Trophoblast cell (in vitro differentiated cells and primary cell): ENCODE measurements around the gene IFI30.

Experiments used
- DNase-seq, 2 donors: peaks; one replicate each; pipeline ENCODE4 v3.0.0-alpha.2; 2016
- H2AFZ ChIP-seq: 2 replicates; pipeline ENCODE4 v1.6.1; 2013; ENCODE audit warnings: low read length, moderate library complexity, mild to moderate bottlenecking; ENCODE audit not compliant: insufficient read depth, poor library complexity
- H2AK5ac ChIP-seq: 2 replicates; pipeline ENCODE4 v1.6.1; 2013; ENCODE audit warnings: mild to moderate bottlenecking, low read length
- H2BK120ac ChIP-seq: 2 replicates; pipeline ENCODE4 v1.6.1; 2013; ENCODE audit warnings: low read length, mild to moderate bottlenecking, moderate library complexity; ENCODE audit not compliant: insufficient read depth, poor library complexity
- H2BK12ac ChIP-seq: 2 replicates; pipeline ENCODE4 v1.6.1; 2013; ENCODE audit warnings: mild to moderate bottlenecking, low read length, moderate library complexity
- H2BK5ac ChIP-seq: 2 replicates; pipeline ENCODE4 v1.6.1; 2013; ENCODE audit warnings: low read length, low read depth, moderate library complexity, mild to moderate bottlenecking; ENCODE audit not compliant: poor library complexity
- H3K14ac ChIP-seq: 2 replicates; pipeline ENCODE4 v1.6.1; 2013; ENCODE audit warnings: mild to moderate bottlenecking, low read length
- H3K18ac ChIP-seq: 2 replicates; pipeline ENCODE4 v1.6.1; 2013; ENCODE audit warnings: mild to moderate bottlenecking, low read length
- H3K23ac ChIP-seq: 2 replicates; pipeline ENCODE4 v1.6.1; 2013; ENCODE audit warnings: low read length
- H3K27ac ChIP-seq: 2 replicates; pipeline ENCODE4 v1.5.1; 2013; ENCODE audit warnings: low read depth, mild to moderate bottlenecking, inconsistent platforms, low read length, moderate library complexity
- H3K27me3 ChIP-seq: 2 replicates; pipeline ENCODE4 v1.6.1; 2013; ENCODE audit warnings: inconsistent platforms, mild to moderate bottlenecking, low read length, moderate library complexity; ENCODE audit not compliant: insufficient read depth
- H3K36me3 ChIP-seq, 2 experiments: 1 replicate in 1 of 2; 2 replicates in 1 of 2; pipeline ENCODE4 v1.6.1; 2013; ENCODE audit warnings: low read length in 2 of 2, mild to moderate bottlenecking in 2 of 2, moderate library complexity in 1 of 2; ENCODE audit not compliant: insufficient read depth in 2 of 2, control insufficient read depth in 1 of 2
- H3K4ac ChIP-seq: 2 replicates; pipeline ENCODE4 v1.6.1; 2013; ENCODE audit warnings: low read depth, mild to moderate bottlenecking, low read length, moderate library complexity
- H3K4me1 ChIP-seq, 2 experiments: 1 replicate in 1 of 2; 2 replicates in 1 of 2; pipeline ENCODE4 v1.6.1; 2013; ENCODE audit warnings: low read length in 2 of 2, mild to moderate bottlenecking in 2 of 2, moderate library complexity in 1 of 2; ENCODE audit not compliant: insufficient read depth in 2 of 2, control insufficient read depth in 1 of 2
- H3K4me2 ChIP-seq: 2 replicates; pipeline ENCODE4 v1.6.1; 2013; ENCODE audit warnings: inconsistent platforms, mild to moderate bottlenecking, low read length, moderate library complexity
- H3K4me3 ChIP-seq: 2 replicates; pipeline ENCODE4 v1.5.1; 2013; ENCODE audit warnings: mild to moderate bottlenecking, low read depth, low read length, inconsistent platforms
- H3K79me1 ChIP-seq: one replicate; pipeline ENCODE4 v1.6.1; 2013; ENCODE audit warnings: low read length
- H3K79me2 ChIP-seq: 2 replicates; pipeline ENCODE4 v1.6.1; 2013; ENCODE audit warnings: low read length, mild to moderate bottlenecking; ENCODE audit not compliant: control insufficient read depth, insufficient read depth, poor library complexity
- H3K9ac ChIP-seq: 2 replicates; pipeline ENCODE4 v1.6.1; 2013; ENCODE audit warnings: mild to moderate bottlenecking, low read length
- H3K9me3 ChIP-seq: 2 replicates; pipeline ENCODE4 v1.6.1; 2013; ENCODE audit warnings: low read depth, mild to moderate bottlenecking, control low read depth, inconsistent platforms, low read length; ENCODE audit not compliant: insufficient read depth
- H4K12ac ChIP-seq: 2 replicates; pipeline ENCODE4 v1.6.1; 2013; ENCODE audit warnings: low read depth, mild to moderate bottlenecking, low read length, moderate library complexity
- H4K8ac ChIP-seq: 2 replicates; pipeline ENCODE4 v1.6.1; 2013; ENCODE audit warnings: low read depth, mild to moderate bottlenecking, low read length, moderate library complexity
- H4K91ac ChIP-seq: one replicate; pipeline ENCODE4 v1.6.1; 2013; ENCODE audit warnings: low read depth, mild to moderate bottlenecking, low read length, moderate library complexity
- WGBS: extraction: QIAGEN DNeasy Blood & Tissue Kit; methylation state at CpG from one replicate; pipeline ENCODE4 v1.1.7; 2013; ENCODE audit warnings: missing lambda C conversion rate; ENCODE audit not compliant: insufficient read length, insufficient coverage; ENCODE audit errors: extremely low coverage; 5-methylcytosine and 5-hydroxymethylcytosine counted together

Gene IFI30

DNA sequence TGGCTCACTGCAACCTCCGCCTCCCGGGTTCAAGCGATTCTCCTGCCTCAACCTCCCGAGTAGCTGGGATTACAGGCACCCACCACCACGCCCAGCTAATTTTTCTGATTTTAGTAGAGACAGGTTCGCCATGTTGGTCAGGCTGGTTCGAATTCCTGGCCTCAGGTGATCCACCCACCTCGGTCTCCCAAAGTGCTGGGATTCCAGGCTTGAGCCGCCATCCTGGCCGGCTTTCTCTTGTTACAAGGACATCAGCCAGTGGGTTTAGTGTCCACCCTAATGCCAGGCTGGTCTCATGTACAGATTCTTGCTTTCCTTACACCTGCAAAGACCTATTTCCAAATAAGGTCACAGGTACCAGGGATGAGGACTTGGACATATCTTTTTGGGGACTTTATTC is 13.8 kb upstream of the IFI30 start:
- Histone ChIP-seq H3K4me3 (no peak overlapping the region), H3K79me1 (no peaks in the 10 kb centered on the region), H4K12ac (no peak overlapping the region), H3K14ac (no peak overlapping the region), H2AK5ac (no peak overlapping the region), H3K27ac (no peak overlapping the region), H2BK12ac (no peak overlapping the region), H3K18ac (no peak overlapping the region), H3K4ac (no peak overlapping the region), H2BK120ac (no peak overlapping the region), H4K8ac (no peak overlapping the region), H3K36me3 (peaks cover 51 to 58% of the 10 kb centered on the region in 2 experiments), H3K27me3 (no peaks in the 10 kb centered on the region), H3K9ac (no peak overlapping the region), H3K4me2 (no peak overlapping the region), H3K79me2 (no peaks in the 10 kb centered on the region), H3K23ac (no peak overlapping the region), H2AFZ (no peak overlapping the region), H3K9me3 (no peaks in the 10 kb centered on the region), H2BK5ac (no peak overlapping the region), H3K4me1 (peaks cover 9% of the 10 kb centered on the region in 2 experiments), H4K91ac (no peak overlapping the region)
- peak; percentile 21 to 59 for DNase-seq
- no CpG with 5 or more reads among the region's 10 CpGs for WGBS

DNA sequence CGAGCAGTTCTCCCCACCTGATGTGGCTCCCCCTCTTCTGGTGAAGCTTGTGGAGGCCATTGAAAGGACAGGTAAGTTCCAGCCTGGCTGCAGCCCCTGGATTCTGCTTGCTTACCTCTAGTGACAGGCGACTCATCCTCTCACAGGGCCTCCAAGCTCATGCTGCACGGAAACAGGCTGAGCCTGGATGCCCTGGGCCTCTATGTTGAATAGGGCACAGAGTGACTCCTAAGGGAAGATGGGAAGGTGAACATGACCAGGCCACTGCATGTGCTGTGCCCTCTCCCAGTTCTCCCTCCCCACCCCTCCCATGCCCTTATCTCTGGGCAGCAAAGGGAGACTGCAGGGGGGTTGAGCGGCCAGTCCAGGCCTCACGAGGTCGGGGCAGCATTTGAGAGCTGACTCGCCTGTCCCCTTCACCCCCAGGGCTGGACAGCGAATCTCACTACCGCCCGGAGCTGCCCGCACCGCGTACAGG is 13.1 kb upstream of the IFI30 start:
- no peak overlapping the region for H2BK12ac ChIP-seq
- H3K27ac ChIP-seq: no peak overlapping the region
- no peaks in the 10 kb centered on the region for H3K79me1 ChIP-seq
- H2BK120ac ChIP-seq: no peak overlapping the region
- no peak overlapping the region for H3K9ac ChIP-seq
- no peak overlapping the region for H3K18ac ChIP-seq
- no peak overlapping the region for H3K23ac ChIP-seq
- H2AK5ac ChIP-seq: no peak overlapping the region
- no peak overlapping the region for H4K91ac ChIP-seq
- H3K4me2 ChIP-seq: no peak overlapping the region
- H2AFZ ChIP-seq: no peak overlapping the region
- no peaks in the 10 kb centered on the region for H3K9me3 ChIP-seq
- H3K4ac ChIP-seq: no peak overlapping the region
- no peaks in the 10 kb centered on the region for H3K27me3 ChIP-seq
- H3K79me2 ChIP-seq: no peaks in the 10 kb centered on the region
- no peak for DNase-seq
- no peak overlapping the region for H3K4me3 ChIP-seq
- H2BK5ac ChIP-seq: no peak overlapping the region
- no CpG with 5 or more reads among the region's 13 CpGs for WGBS
- H4K8ac ChIP-seq: peak overlapping the region; percentile 33
- H3K4me1 ChIP-seq: peaks cover 9% of the 10 kb centered on the region in 2 experiments
- peaks cover 51 to 58% of the 10 kb centered on the region in 2 experiments for H3K36me3 ChIP-seq
- H4K12ac ChIP-seq: peak overlapping the region; percentile 3
- H3K14ac ChIP-seq: no peak overlapping the region

DNA sequence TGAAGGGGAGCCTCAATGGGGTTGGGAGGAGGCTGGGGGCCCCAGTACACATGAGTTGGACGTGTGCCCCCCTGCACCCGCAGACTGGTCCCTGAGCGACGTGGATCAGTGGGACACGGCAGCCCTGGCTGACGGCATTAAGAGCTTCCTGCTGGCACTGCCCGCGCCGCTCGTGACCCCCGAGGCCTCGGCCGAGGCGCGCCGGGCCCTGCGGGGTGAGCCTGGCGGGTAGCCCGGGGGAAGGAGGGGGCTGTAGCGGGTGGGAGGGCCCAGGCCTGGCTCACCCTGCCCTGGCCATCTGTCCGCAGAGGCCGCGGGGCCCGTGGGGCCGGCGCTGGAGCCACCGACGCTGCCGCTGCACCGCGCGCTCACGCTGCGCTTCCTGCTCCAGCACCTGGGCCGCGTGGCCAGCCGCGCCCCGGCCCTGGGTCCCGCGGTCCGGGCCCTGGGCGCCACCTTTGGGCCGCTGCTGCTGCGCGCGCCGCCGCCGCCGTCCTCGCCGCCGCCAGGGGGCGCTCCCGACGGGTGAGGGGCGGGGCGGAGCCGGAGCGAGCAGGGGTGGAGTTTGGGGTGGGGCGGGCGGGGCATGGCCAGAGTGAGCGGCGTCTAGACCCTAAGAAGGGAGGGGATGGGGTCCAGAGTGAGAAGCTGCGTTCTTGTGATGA is 12.5 kb upstream of the IFI30 start:
- Histone ChIP-seq H3K27ac (no peak overlapping the region), H2AFZ (no peak overlapping the region), H3K4me2 (peak overlapping the region; percentile 59), H3K9ac (no peak overlapping the region), H3K9me3 (no peaks in the 10 kb centered on the region), H4K8ac (peak overlapping the region; percentile 33), H3K18ac (peak overlapping the region; percentile 61), H3K36me3 (peaks cover 51 to 56% of the 10 kb centered on the region in 2 experiments), H3K14ac (no peak overlapping the region), H2BK12ac (no peak overlapping the region), H3K4ac (no peak overlapping the region), H4K12ac (no peak overlapping the region), H3K4me1 (peaks cover 9% of the 10 kb centered on the region in 2 experiments), H4K91ac (peak overlapping the region; percentile 36), H2BK120ac (no peak overlapping the region), H2AK5ac (no peak overlapping the region), H3K4me3 (no peak overlapping the region), H3K79me2 (no peaks in the 10 kb centered on the region), H3K79me1 (no peaks in the 10 kb centered on the region), H3K27me3 (no peaks in the 10 kb centered on the region), H3K23ac (no peak overlapping the region), H2BK5ac (no peak overlapping the region)
- no CpG with 5 or more reads among the region's 66 CpGs for WGBS
- peak; percentile 52 to 87 for DNase-seq

DNA sequence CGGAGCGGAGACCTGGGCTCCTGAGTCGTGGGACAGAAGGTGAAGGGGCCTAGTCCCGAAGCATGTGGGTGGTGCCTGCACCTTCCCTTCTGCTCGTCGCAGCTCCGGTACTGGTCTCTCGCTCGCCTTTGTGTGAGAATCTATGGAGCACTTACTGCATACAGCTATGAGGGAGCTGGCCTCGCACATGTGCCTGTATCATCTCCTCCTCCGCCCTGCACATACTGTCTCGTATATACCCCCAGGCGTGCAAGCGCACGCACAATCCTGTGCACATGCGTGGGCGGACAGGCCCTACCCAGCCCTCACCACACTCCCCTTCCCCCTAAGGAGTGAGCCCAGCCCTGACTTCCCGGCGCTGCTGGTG is 12.0 kb upstream of the IFI30 start:
- H4K8ac ChIP-seq: peak overlapping the region; percentile 20
- H3K4ac ChIP-seq: no peak overlapping the region
- peaks cover 49 to 56% of the 10 kb centered on the region in 2 experiments for H3K36me3 ChIP-seq
- H2BK5ac ChIP-seq: no peak overlapping the region
- peaks cover 9% of the 10 kb centered on the region in 2 experiments for H3K4me1 ChIP-seq
- H3K9me3 ChIP-seq: no peaks in the 10 kb centered on the region
- WGBS: no CpG with 5 or more reads among the region's 19 CpGs
- no peak overlapping the region for H3K27ac ChIP-seq
- H2BK120ac ChIP-seq: no peak overlapping the region
- no peak overlapping the region for H4K12ac ChIP-seq
- H3K27me3 ChIP-seq: no peaks in the 10 kb centered on the region
- H3K79me2 ChIP-seq: no peaks in the 10 kb centered on the region
- no peak overlapping the region for H2AFZ ChIP-seq
- H3K4me3 ChIP-seq: no peak overlapping the region
- no peak overlapping the region for H3K14ac ChIP-seq
- peak overlapping the region; percentile 61 for H3K18ac ChIP-seq
- H4K91ac ChIP-seq: no peak overlapping the region
- H3K9ac ChIP-seq: no peak overlapping the region
- no peak overlapping the region for H3K4me2 ChIP-seq
- H2AK5ac ChIP-seq: no peak overlapping the region
- no peak overlapping the region for H2BK12ac ChIP-seq
- H3K23ac ChIP-seq: no peak overlapping the region
- no peaks in the 10 kb centered on the region for H3K79me1 ChIP-seq
- no peak for DNase-seq
